Cardiac muscle cell (in vitro differentiated cells and primary cell): Measurements from ENCODE around the gene SH3PXD2A. TPM values are rescaled to one million over a fixed set of nuclear protein-coding genes. Genes with fewer than 3 reads are reported as not detected.

Experiments used
- DNase-seq, 2 donors: peaks; one replicate each; pipeline versions ENCODE4 v3.0.0 to v3.0.0-alpha.2; 2010 to 2017; ENCODE audit warnings: low read depth in 1 of 2, low spot score in 1 of 2
- H3K27ac ChIP-seq: fragments of 200-600 bp; sonication (generic); 2 replicates; pipeline ENCODE4 v1.5.1; 2016
- H3K27me3 ChIP-seq: fragments of 200-600 bp; sonication (generic); 2 replicates; pipeline ENCODE4 v1.6.0; 2016; ENCODE audit warnings: control low read depth
- H3K36me3 ChIP-seq: fragments of 200-600 bp; sonication (generic); 2 replicates; pipeline ENCODE4 v1.5.1; 2016; ENCODE audit warnings: control low read depth
- H3K4me1 ChIP-seq: fragments of 200-600 bp; sonication (generic); 2 replicates; pipeline ENCODE4 v1.8.1; 2017; ENCODE audit warnings: low read depth, mild to moderate bottlenecking, mixed run types
- H3K4me3 ChIP-seq: fragments of 200-600 bp; sonication (generic); 2 replicates; pipeline ENCODE4 v1.5.1; 2016; ENCODE audit warnings: mild to moderate bottlenecking
- H3K9me3 ChIP-seq: fragments of 200-600 bp; sonication (generic); 2 replicates; pipeline ENCODE4 v1.5.1; 2017; ENCODE audit warnings: low read depth, mild to moderate bottlenecking, control low read depth
- CTCF ChIP-seq: IDR thresholded peaks from 2 replicates; pipeline ENCODE4 v1.5.1; 2012; ENCODE audit warnings: low read depth, mild to moderate bottlenecking, low read length
- polyA plus RNA-seq: library from polyadenylated mRNA; unstranded; fragments of >200 nt; fragmentation: Nextera tagmentation; extraction: Ambion mirVana; gene quantifications from 2 replicates; pipeline ENCODE4 v1.2.1, GENCODE V29; 2016
- total RNA-seq: library from RNA; depleted of rRNA; stranded (reverse); fragments of >200 nt; gene quantifications from 2 replicates; pipeline ENCODE4 v1.2.3, GENCODE V29; 2016

Gene SH3PXD2A
- total and polyA plus RNA-seq, 2 experiments from 2014 or later, result 32.2 to 75.9 TPM

- no peaks in the 10 kb centered on the region for H3K9me3 ChIP-seq
- TF ChIP-seq CTCF, result no peak
- H3K4me1 ChIP-seq, result no peaks in the 10 kb centered on the region
- H3K27ac ChIP-seq, result no peak overlapping the region
- no peaks in the 10 kb centered on the region for H3K27me3 ChIP-seq
- no peak overlapping the region for H3K4me3 ChIP-seq
- DNase-seq, result no peak
- H3K36me3 ChIP-seq, result no peaks in the 10 kb centered on the region
These were observed 264.6 kb downstream of the SH3PXD2A start for GRCh38 chr10:103590744-103591291.

GRCh38 chr10:103590060-103590459, 265.3 kb downstream of the SH3PXD2A start:
- Histone ChIP-seq H3K4me3 (no peak overlapping the region), H3K27me3 (no peaks in the 10 kb centered on the region), H3K4me1 (no peaks in the 10 kb centered on the region), H3K27ac (no peak overlapping the region), H3K9me3 (no peaks in the 10 kb centered on the region), H3K36me3 (no peaks in the 10 kb centered on the region)
- TF ChIP-seq CTCF, result no peak
- DNase-seq, result no peak

GRCh38 chr10:103589074-103589630, 266.2 kb downstream of the SH3PXD2A start:
- Histone ChIP-seq H3K36me3 (no peaks in the 10 kb centered on the region), H3K27ac (no peak overlapping the region), H3K4me3 (no peak overlapping the region), H3K9me3 (no peaks in the 10 kb centered on the region), H3K27me3 (no peaks in the 10 kb centered on the region), H3K4me1 (no peaks in the 10 kb centered on the region)
- DNase-seq, result no peak
- TF ChIP-seq CTCF, result no peak

- H3K4me1 ChIP-seq, result no peaks in the 10 kb centered on the region
- H3K4me3 ChIP-seq, result no peak overlapping the region
- TF ChIP-seq CTCF, result no peak
These were observed 268.3 kb downstream of the SH3PXD2A start for GRCh38 chr10:103587073-103587472.

GRCh38 chr10:103585011-103585405, 270.4 kb downstream of the SH3PXD2A start:
- H3K27me3 ChIP-seq, result no peaks in the 10 kb centered on the region
- TF ChIP-seq CTCF, result no peak
- H3K4me1 ChIP-seq, result peaks cover 13% of the 10 kb centered on the region
- no peak for DNase-seq
- no peaks in the 10 kb centered on the region for H3K36me3 ChIP-seq
- no peaks in the 10 kb centered on the region for H3K9me3 ChIP-seq
- no peak overlapping the region for H3K4me3 ChIP-seq
- H3K27ac ChIP-seq, result no peak overlapping the region

More at GRCh38 chr10:103587073-103587472, 268.3 kb downstream of the SH3PXD2A start:
- no peaks in the 10 kb centered on the region for H3K36me3 ChIP-seq
- H3K9me3 ChIP-seq, result no peaks in the 10 kb centered on the region
- no peak for DNase-seq
- H3K27me3 ChIP-seq, result no peaks in the 10 kb centered on the region
- H3K27ac ChIP-seq, result no peak overlapping the region
